Astrocyte of the spinal cord (primary cell): ENCODE results near the gene PNMT.
"Not testable (repeated sequence)": the region's sequence is repeated elsewhere in the genome, so short reads cannot be mapped to it uniquely, and the experiment has no call there.

Source experiments
- DNase-seq: peaks from one replicate; pipeline ENCODE4 v3.0.0; 2011; ENCODE audit warnings: low read depth, low spot score
- H3K4me3 ChIP-seq: 2 replicates; pipeline ENCODE4 v1.5.1; 2011; ENCODE audit warnings: low read depth, mild to moderate bottlenecking, low read length, moderate library complexity
- in situ Hi-C: cut with HindIII; loops from 2 replicates; pipeline ENCODE4 v1.10.0; 2017; ENCODE audit warnings: low sequenced_read_pairs
- TF ChIP-seq, protein P1 (sequence below): IDR thresholded peaks from 2 replicates; pipeline ENCODE4 v1.5.1; 2012; ENCODE audit warnings: low read depth, mild to moderate bottlenecking, low read length, inconsistent platforms

The PNMT gene

DNA sequence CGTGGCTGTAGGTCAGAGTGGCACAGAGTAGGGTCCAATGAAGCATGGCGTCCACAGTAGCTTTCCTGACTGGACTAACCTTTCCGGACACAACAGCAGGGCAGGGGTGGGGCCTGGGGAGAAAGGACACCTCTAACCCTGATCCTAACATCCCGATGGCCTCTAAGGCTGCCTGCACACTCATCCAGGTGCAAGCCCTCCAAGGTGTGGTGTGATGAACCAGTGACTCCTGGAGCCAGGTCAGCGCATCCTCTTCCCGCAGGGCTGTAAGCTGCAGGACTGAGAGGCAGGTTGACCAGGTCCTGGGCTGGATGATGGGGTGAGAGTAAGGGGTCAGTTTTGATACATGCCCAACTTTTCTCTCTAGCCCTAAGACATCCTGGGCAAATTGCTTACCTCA, 28.5 kb downstream of the PNMT start:
- no peak for DNase-seq
- H3K4me3 ChIP-seq: no peak overlapping the region
- TF ChIP-seq, protein P1, sequence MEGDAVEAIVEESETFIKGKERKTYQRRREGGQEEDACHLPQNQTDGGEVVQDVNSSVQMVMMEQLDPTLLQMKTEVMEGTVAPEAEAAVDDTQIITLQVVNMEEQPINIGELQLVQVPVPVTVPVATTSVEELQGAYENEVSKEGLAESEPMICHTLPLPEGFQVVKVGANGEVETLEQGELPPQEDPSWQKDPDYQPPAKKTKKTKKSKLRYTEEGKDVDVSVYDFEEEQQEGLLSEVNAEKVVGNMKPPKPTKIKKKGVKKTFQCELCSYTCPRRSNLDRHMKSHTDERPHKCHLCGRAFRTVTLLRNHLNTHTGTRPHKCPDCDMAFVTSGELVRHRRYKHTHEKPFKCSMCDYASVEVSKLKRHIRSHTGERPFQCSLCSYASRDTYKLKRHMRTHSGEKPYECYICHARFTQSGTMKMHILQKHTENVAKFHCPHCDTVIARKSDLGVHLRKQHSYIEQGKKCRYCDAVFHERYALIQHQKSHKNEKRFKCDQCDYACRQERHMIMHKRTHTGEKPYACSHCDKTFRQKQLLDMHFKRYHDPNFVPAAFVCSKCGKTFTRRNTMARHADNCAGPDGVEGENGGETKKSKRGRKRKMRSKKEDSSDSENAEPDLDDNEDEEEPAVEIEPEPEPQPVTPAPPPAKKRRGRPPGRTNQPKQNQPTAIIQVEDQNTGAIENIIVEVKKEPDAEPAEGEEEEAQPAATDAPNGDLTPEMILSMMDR: no peak
- in situ Hi-C loops: no loop called here

DNA sequence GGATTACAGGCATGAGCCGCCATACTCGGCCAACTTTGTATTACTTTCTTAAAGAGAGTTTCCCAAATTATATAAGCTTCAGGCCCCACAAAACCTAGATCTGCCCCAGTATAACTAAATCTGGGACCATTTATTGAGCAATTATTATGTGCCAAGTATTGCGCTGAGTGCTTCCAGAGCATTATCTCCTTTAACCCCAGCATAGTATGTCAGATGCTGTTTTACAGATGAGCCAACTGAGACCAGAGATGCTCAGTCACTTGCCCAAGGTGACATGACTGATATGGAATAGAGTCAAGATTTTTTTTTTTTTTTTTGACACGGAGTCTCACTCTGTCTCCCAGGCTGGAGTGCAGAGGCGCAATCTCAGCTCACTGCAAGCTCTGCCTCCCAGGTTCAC, 29.7 kb downstream of the PNMT start:
- TF ChIP-seq, protein P1: no peak
- no peak overlapping the region for H3K4me3 ChIP-seq
- in situ Hi-C loops: no loop called here
- DNase-seq: no peak

DNA sequence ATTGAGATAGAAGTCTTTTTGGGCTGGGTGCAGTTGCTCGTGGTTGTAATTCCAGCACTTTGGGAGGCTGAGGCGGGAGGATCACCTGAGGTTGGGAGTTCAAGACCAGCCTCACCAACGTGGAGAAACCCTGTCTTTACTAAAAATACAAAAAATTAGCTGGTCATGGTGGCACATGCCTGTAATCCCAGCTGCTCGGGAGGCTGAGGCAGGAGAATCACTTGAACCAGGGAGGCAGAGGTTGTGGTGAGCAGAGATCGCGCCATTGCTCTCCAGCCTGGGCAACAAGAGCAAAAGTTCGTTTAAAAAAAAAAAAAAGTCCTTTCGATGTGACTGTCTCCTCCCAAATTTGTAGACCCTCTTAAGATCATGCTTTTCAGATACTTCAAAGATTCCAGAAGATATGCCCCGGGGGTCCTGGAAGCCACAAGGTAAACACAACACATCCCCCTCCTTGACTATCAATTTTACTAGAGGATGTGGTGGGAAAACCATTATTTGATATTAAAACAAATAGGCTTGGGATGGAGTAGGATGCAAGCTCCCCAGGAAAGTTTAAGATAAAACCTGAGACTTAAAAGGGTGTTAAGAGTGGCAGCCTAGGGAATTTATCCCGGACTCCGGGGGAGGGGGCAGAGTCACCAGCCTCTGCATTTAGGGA, 31.0 kb downstream of the PNMT start:
- in situ Hi-C loops: not testable (repeated sequence)

DNA sequence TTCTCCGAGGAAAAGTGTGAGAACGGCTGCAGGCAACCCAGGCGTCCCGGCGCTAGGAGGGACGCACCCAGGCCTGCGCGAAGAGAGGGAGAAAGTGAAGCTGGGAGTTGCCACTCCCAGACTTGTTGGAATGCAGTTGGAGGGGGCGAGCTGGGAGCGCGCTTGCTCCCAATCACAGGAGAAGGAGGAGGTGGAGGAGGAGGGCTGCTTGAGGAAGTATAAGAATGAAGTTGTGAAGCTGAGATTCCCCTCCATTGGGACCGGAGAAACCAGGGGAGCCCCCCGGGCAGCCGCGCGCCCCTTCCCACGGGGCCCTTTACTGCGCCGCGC, 31.5 kb downstream of the PNMT start, which contains the start of gene ERBB2:
TSS of gene ERBB2 (plus strand) at position 247 of the 330 bp plus-strand sequence. CDS start 175 bp downstream, outside the sequence.
- DNase-seq: peak; percentile 79
- in situ Hi-C loops: no loop called here
- TF ChIP-seq, protein P1: no peak
- H3K4me3 ChIP-seq: peak within 1 kb of the TSS; percentile 70

More for the DNA sequence above, 31.0 kb downstream of the PNMT start:
- H3K4me3 ChIP-seq: peak overlapping the region; percentile 70
- DNase-seq: not testable (repeated sequence)

DNA sequence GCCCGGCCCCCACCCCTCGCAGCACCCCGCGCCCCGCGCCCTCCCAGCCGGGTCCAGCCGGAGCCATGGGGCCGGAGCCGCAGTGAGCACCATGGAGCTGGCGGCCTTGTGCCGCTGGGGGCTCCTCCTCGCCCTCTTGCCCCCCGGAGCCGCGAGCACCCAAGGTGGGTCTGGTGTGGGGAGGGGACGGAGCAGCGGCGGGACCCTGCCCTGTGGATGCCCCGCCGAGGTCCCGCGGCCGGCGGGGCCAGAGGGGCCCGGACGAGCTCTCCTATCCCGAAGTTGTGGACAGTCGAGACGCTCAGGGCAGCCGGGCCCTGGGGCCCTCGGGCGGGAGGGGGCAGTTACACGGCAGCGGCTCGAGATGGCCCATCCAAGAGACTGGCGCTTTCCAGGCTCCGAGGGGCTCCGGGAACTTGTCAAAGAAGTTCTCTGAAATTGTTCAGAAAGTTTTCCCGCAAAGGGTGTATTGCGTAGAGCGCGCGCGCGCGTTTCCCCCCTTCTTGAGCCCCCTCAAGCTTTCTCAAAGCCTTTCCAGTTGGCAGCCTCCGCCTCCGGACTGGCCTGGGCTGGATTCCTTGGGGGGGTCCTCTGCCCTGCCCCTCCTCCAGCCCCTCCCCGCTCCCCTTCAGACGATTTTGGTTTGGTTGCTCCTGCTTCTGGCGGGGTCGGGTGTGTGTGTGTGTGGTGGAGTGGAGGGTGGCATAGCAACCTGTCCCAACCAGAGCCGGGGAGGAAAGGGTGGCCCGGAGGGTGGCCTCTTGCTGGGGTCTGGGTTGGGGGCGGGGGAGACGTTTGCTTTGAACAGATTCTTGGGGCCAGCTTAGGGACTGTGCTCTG, 32.1 kb downstream of the PNMT start:
- TF ChIP-seq, protein P1: no peak
- peak overlapping the region; percentile 70 for H3K4me3 ChIP-seq
- in situ Hi-C loops: no loop called here
- DNase-seq: peak; percentile 37

DNA sequence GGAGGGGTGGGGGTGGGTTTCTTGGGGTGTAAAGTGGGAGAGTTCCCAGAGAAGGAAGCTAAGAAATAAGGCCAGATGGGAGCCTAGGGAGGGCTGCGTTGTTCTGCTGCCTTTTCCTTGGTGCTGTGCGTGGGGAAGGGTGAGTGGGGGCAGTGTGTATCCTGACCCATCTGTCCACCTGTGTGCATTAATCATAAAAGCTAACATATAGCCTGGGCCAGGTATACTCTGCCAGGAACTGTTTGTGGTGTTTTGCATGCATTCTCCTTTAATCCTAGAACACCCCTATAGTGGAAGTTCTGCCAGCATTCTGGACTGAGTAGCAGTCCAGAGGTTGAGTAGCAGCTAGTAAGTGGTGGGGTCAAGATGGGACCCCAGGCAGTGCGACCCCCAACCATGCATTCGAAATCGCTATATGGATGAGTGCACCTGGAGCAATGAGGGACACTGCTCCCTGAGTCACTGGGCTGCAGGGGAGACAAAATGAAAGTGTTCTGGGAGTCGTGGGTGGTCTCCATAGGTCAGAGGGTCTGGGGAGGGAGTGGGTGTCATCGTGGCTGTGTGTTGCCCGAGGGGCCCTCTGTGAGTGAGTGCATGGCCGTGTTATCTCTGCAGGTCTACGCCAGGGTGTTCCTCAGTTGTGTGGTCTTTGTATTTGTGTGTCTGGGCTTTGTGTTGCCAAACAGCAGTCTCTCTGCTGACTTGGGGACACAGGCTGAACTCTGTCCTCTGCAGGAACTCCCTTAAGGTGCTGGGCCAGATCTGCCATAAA, 32.9 kb downstream of the PNMT start:
- no peak for DNase-seq
- in situ Hi-C loops: no loop called here
- peak overlapping the region; percentile 70 for H3K4me3 ChIP-seq
- TF ChIP-seq, protein P1: no peak
